Mammary epithelial cell (primary cell): Measurements from ENCODE around the gene SNX10.

Experiments
- CTCF ChIP-seq, 2 donors: IDR thresholded peaks in 1 of 2; conservative IDR thresholded peaks in 1 of 2; 2 replicates each; pipeline ENCODE4 v1.5.1; 2011 to 2012; ENCODE audit warnings: inconsistent platforms in 2 of 2, low read length in 2 of 2, mild to moderate bottlenecking in 2 of 2, control low read depth in 1 of 2, low read depth in 1 of 2; ENCODE audit not compliant: insufficient read depth in 1 of 2; ENCODE audit errors: extremely low read depth in 1 of 2
- EZH2 ChIP-seq: IDR thresholded peaks from 2 replicates; pipeline ENCODE4 v1.6.1; 2012; ENCODE audit warnings: low read length, inconsistent platforms, borderline replicate concordance

- TF ChIP-seq CTCF (conservative IDR thresholded peaks at IDR 0.05 in 1 of 2, IDR thresholded peaks at IDR 0.05 in 1 of 2; ENCODE audit: extremely low read depth in 1 of 2, insufficient read depth in 1 of 2, low read depth in 1 of 2, low read length in 2 of 2), result no peak
- no peak for TF ChIP-seq EZH2
Measured at GRCh38 chr7:26398756-26399509, 107.3 kb downstream of the SNX10 start.
